Raji (cell line): ENCODE measurements around the gene MTR.

Experiments
- POLR2A ChIP-seq: IDR thresholded peaks from 2 replicates; pipeline ENCODE4 v1.6.1; 2011; ENCODE audit warnings: low read depth, low read length, control low read depth; ENCODE audit not compliant: insufficient read depth

Gene MTR

DNA sequence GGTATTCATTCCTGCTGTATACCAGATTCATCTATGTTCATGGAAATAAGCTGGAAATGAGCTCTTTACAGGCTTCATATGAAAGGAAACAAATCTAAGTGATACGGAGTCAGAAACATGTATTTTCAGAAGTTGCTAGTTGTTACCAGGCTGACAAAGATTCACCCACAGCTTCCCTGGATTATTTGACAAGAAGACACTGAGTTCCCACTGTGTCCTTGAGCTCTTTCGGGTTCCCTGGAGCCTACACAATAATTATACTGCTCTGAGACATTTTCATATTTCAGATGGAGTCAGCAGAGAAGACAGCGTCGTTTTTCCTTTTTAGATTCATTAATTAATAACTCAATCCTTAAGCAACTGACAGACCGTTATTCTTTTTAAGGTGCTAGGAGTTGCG, 29.3 kb upstream of the MTR start:
- TF ChIP-seq POLR2A: no peak

GRCh38 chr1:236766506-236766905, 28.6 kb upstream of the MTR start:
- TF ChIP-seq POLR2A: no peak

DNA sequence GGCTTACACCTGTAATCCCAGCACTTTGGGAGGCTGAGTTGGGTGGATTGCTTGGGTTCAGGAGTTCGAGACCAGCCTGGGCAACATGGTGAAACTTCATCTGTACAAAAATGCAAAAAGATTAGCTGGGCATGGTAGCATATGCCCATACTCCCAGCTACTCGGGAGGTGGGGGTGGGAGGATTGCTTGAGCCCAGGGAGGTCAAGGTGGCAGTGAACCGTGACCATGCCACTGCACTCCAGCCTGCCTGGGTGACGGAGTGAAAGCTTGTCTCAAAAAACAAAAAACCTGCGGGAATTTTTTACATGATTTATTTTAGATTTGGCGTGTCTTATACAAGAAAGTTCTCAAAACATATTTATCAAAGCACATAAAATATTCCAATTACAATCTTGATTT, 27.8 kb upstream of the MTR start:
- TF ChIP-seq POLR2A: no peak

DNA sequence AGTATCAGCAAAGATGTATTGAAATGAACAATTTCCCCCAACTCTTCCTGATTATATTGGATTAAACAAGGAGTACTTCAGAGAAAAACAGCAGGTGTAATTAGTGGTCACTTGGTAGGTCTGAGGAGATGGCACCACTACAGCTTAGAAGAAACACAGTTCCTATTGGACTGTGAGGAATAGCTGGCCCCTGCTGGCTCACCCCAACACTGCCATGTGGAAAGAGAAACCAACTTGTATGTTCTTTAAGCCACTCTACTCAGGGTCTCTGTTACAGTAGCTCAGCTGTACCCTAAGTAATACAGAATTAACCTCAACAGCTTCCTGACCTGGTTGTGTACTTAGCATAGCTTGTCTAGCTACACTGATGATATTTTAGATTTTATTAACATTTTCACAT, 26.5 kb upstream of the MTR start:
- TF ChIP-seq POLR2A: no peak

DNA sequence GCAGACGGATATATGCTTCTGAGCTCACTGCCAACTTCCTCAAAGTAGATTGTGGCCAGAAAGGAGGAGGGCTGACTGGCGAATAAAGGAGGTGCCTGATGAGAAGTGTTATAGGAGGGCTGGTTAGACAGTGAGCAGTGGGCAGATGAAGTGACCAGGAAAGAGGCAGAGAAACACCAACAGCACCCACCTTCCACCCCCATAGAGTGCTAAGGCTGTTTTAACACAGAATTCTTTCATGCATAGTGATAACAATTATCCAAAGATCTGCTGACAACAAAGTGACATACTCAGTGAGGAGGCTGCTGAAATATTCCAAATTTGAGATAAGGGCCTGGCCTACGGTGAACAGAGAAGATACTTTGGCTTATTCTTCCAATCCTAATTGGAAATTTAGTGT, 21.2 kb upstream of the MTR start:
- TF ChIP-seq POLR2A: no peak

DNA sequence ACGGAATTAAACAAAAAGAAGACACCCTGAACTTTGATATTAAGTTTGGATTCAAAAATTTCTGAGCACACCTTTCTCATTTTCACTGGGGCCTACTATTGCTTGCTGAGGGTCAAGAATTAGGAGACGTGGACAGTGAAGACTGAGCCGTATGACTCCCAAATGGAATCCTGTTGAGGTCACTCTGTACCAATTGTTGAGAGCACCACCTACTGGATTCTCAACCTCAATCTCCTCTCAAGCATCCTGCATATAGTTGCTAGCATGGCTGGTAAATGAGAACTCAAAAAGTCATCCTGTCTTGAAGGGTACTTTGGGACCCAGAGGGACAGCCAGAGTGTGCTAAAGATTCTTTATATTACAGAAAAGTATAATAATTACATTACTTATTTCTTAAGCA, 20.2 kb upstream of the MTR start:
- no peak for TF ChIP-seq POLR2A

DNA sequence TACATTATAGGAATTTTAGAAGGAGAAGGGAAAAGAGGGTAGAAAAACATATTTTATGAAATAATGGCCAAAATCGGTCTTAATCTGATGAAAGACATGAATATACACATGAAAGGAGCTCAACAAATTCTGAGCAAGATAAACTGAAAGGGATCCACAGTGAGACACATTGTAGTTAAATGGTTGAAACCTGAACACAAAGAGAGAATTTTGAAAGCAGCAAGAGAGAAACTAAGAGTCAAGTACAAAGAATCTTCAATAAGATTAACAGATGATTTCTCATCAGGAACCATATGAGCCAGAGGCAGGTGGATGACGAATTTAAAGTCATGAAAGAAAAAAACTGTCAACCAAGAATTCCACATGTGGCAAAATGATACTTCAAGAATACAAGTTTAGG, 15.8 kb upstream of the MTR start:
- TF ChIP-seq POLR2A: no peak

GRCh38 chr1:236785477-236785876, 9.6 kb upstream of the MTR start:
- TF ChIP-seq POLR2A: no peak

DNA sequence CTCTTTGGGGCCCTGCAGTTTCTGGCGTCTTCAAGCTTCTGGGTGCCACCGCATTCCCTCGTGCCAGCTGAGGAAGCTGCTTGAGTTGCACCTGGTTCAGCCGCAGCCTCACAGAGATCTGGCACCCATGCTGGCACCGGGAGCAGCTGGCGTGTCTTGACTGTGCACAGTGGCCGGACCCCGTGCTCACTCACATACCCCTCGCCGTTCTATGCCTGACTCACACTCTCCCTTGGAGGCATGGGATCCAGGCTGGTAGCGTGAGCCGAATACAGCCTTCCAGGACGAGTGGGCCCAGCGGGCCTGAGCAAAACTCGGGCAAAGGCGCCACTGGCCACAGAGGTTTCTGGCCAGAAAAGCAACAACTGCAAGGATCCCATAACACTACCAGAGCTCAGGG, 8.6 kb upstream of the MTR start:
- no peak for TF ChIP-seq POLR2A

DNA sequence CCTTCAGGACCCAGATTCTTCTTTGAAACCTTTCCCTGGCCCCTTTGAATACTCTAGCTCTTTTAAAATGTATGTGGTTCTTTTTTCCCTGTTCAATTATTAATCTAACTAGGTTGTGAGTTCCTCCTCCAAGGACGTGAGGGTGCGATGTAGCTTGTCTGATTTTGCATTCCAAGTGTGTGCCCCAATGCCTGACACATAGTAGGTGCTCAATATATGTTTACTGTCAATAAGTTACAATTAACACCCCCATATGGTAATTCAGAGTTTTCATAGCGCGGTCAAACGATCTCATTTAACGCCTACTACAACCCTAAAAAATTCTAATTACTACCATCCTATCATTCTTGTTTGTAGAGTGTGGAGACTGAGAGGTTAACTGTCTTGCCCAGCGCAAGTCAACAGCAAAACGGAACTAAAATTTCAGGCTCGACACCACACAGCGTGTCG, 482 bp upstream of the MTR start:
- TF ChIP-seq POLR2A: no peak

DNA sequence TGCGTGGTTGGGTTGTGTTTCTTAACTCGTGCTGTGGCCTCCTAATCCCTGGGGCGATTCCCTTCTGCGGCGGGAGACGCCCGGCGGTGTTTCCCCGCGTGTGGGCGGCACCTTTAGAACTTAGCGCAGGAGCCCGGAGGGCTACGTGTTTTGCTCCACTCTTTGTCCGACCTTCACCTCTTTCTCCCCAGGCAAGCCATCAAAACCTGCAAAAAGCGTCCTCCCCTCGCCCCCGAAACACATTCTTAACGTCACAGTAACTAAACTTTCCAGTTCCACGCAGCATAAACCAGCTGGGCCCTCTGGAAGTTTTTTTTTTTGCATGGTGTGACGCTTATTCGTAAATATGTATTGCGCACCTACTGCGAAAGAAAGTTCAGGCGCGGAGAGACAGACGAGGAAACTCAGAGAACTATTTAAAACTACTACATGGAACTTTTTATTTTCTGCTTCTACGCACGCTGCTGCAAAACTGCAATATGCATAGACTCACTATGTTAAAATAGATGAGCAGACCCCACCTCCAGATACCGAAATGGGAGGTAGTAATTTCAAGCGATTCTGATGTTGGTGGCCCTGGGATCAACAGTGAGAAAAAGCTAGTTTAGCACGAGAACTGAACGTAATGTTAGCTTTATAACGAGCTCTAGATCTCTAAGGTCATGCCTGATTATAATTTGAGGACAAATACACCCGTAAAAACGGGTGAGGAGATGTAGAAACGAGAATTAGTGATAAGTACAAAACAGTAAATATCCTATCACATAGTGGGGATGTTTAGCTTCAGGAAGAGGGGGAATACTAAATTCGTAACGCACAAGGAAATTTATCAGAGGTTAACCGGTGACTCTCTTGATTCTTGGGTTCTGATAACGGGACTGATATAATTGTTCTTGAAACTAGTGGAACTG, 920 bp downstream of the MTR start:
- no peak for TF ChIP-seq POLR2A

GRCh38 chr1:236799001-236799400, 3.9 kb downstream of the MTR start:
- no peak for TF ChIP-seq POLR2A

DNA sequence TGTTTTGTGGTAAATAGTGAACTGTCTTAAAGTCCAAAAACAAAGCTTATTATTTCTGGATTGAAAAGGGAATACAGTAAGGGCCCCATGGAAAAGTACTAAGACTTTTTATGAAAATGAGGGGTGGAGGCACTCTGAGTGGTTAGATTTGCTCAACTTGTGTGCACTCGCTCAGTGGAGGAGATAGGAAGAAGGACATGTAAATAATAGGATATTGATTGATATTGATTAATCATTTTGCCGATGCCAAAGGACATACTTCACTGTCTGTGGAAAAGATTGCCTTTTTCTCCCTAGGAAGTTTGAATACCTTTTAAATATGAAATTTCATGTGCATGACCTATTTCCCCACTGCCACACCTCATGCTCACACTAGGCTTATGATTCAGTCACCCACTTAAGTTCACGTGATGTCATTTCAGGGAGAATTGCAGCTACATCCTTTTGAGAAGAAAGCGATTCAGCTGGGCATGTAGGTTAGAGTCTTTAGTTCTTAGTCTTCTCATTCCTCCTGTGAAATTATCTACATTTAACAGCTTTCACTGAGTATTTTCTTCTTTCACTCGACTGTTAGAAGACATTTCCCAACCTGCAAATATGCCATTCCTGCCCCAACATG, 5.0 kb downstream of the MTR start:
- TF ChIP-seq POLR2A: no peak

- TF ChIP-seq POLR2A: no peak
Observed at GRCh38 chr1:236800623-236801022, 5.5 kb downstream of the MTR start.

- TF ChIP-seq POLR2A: no peak
Observed at GRCh38 chr1:236802264-236802663, 7.2 kb downstream of the MTR start.

GRCh38 chr1:236806634-236807033, 11.5 kb downstream of the MTR start:
- no peak for TF ChIP-seq POLR2A
